ENCODE data around the gene RNF5.

- TF ChIP-seq CTCF (IDR thresholded peaks at IDR 0.05 in 4 of 5, conservative IDR thresholded peaks at IDR 0.05 in 1 of 5), result no peak
- TF ChIP-seq POLR2A (IDR thresholded peaks at IDR 0.05), result no peak
These were observed 1.7 kb downstream of the RNF5 start for GRCh38 chr6:32179766-32180405.

Data from gastrocnemius medialis (tissue), 4 donors.